ENCODE results near the gene TFEB. TPM values are rescaled to one million over a fixed set of nuclear protein-coding genes. Genes with fewer than 3 reads are reported as not detected.

Gene TFEB
- total RNA-seq, 2 donors from 2014 or later: 16.9 to 21.7 TPM

DNA sequence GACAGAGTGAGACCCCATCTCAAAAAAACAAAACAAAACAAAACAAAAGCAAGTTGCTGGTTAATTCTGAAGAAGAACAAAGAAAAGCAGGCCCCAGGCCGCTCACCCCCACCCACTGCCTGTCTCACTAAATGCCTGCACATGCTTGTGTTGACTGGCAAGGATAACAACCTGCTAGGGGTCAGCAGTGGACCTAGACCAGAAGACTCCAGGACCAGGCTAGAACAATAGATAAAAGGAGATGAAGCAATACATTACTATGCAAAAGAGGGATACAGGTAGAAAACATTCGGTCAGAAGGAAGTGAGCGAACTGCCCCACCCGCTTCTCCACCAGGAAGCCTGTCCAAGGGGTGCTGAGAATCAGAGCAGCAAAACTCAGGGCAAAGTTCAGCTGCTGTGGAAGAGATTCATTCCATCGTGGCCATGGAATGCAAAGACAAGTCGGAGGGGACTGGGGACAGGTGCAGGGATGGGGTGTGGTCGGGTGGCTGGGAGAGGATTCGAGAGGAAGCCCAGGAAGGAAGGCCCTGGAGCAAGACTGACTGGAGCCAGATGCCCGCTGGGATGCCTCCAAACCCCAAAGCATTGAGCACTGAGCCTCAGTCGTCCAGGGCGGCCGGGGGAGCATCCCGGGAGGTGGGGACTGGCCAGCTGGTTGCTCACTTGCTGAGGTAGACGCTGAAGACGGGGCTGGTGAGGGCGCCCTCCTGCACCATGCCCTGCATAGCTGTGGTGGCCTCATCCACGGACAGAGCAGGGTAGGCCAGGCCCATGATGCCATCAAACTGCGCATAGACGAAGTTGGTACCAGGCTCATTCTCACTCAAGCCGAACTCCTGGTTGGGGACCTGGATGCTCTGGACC lies 6.5 kb upstream of the TFEB start:
- Histone ChIP-seq H3K27ac (peak overlapping the region; percentile 86), H3K9ac (ENCODE audit: low read depth in 2 of 2, low read length in 2 of 2) (peak overlapping the region in 1 of 2 donors; percentile 68), H3K36me3 (no peaks in the 10 kb centered on the region), H3K4me1 (no peaks in the 10 kb centered on the region), H3K4me3 (no peak overlapping the region), H3K27me3 (no peaks in the 10 kb centered on the region), H3K9me3 (no peaks in the 10 kb centered on the region)
- DNase-seq: peak; percentile 84
- TF ChIP-seq, protein P1, sequence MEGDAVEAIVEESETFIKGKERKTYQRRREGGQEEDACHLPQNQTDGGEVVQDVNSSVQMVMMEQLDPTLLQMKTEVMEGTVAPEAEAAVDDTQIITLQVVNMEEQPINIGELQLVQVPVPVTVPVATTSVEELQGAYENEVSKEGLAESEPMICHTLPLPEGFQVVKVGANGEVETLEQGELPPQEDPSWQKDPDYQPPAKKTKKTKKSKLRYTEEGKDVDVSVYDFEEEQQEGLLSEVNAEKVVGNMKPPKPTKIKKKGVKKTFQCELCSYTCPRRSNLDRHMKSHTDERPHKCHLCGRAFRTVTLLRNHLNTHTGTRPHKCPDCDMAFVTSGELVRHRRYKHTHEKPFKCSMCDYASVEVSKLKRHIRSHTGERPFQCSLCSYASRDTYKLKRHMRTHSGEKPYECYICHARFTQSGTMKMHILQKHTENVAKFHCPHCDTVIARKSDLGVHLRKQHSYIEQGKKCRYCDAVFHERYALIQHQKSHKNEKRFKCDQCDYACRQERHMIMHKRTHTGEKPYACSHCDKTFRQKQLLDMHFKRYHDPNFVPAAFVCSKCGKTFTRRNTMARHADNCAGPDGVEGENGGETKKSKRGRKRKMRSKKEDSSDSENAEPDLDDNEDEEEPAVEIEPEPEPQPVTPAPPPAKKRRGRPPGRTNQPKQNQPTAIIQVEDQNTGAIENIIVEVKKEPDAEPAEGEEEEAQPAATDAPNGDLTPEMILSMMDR (IDR thresholded peaks at IDR 0.05): no peak
- intact Hi-C loops (cut with DNase I): no loop called here

DNA sequence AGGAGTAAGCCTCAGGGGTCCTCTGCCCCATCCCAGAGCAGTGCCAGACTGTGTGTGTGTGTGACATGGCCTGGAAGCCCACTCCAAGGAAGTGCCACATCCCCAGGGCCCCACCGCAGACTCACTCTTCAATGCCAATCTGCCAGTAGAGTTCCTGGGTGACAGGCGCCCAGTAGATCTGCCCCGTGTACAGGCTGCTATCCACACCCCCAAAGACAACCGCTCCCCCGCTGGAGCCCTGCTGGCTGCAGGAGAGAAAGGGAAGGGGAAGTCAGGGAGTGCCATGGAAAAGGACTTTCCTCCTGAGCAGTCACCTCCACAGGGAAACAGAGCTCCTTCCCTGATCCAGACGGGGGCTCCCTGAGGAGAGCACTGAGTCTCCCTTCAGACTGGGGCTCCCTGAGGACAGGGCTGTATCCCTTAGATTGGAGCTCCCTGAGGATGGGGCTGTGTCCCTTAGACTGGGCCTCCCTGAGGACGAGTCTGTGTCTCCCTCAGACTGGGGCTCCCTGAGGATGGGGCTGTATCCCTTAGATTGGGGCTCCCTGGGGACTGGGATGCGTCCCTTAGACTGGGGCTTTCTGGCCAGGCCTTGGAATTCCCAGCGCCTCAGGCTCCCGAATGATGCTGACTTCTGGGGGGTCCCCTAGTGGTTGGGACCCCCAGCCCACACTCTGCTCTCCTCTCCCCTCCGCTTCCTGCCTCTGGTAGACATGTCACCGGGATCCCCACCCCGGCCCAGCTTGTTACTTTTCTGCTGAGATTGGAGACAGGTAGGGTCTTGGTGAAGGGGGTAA lies 5.2 kb upstream of the TFEB start:
- peaks cover 4% of the 10 kb centered on the region for H3K4me1 ChIP-seq
- no peak overlapping the region for H3K4me3 ChIP-seq
- H3K9ac ChIP-seq (ENCODE audit: low read depth in 2 of 2, low read length in 2 of 2): peak overlapping the region; percentile 3 to 68
- TF ChIP-seq, protein P1 (IDR thresholded peaks at IDR 0.05): no peak
- DNase-seq: no peak
- peak overlapping the region; percentile 86 for H3K27ac ChIP-seq
- no peaks in the 10 kb centered on the region for H3K27me3 ChIP-seq
- H3K36me3 ChIP-seq: no peaks in the 10 kb centered on the region
- intact Hi-C loops (cut with DNase I): no loop called here
- H3K9me3 ChIP-seq: no peaks in the 10 kb centered on the region

DNA sequence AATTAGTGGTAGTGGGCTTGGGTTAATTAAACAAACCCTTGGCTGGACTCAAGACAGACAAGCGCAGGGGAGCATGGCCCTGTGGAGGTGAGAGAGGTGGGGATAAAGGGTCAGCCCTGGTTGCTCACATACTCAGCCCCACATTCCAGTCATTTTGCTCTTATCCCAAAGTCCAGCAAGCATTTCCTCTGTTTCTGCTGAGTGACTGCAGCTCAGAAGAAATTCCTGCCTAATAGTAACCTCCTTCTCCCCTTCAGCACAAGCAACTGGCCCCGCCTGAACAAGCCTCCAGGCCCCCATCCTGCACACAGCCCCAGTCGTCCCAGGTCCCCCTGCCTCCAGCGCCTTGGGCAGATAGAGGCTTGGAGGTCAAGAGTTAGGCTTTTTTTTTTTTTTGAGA lies 3.6 kb upstream of the TFEB start:
- intact Hi-C loops (cut with DNase I): loop anchor here (5.0 kb wide), 1 partner anchor 38 kb away; the partner anchor contains the start of gene FRS3
- DNase-seq: no peak
- no peak overlapping the region for H3K4me3 ChIP-seq
- no peaks in the 10 kb centered on the region for H3K9me3 ChIP-seq
- peaks cover 4% of the 10 kb centered on the region for H3K4me1 ChIP-seq
- TF ChIP-seq, protein P1 (IDR thresholded peaks at IDR 0.05): no peak
- H3K27me3 ChIP-seq: no peaks in the 10 kb centered on the region
- H3K9ac ChIP-seq (ENCODE audit: low read depth in 2 of 2, low read length in 2 of 2): no peak overlapping the region
- H3K27ac ChIP-seq: no peak overlapping the region
- H3K36me3 ChIP-seq: no peaks in the 10 kb centered on the region

DNA sequence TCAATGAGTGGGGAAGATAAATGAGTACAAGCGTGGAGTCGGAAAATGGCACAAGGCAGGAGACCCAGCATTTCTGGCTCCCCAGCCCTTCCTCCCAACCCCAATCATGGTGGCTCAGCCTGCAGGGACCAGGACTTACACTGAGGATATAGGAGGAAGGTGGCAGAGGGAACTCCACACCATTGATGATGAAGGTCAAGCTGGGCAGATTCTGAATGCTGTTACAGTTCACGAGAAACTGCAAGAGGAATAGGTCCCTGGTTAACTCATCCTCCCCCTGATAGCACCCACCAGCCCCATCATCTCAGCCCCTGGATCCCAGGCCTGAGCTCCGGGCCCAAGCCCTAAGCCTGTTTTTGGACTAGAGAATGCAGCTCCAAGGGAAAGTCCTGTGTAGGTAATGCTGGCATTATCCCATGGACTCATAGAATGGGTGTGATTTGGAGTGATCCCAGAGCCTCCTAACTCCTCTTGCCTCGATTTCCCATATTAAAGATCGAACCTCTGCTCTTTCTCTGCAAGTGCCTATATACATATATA lies 2.3 kb upstream of the TFEB start:
- no peak for DNase-seq
- no peak overlapping the region for H3K9ac ChIP-seq (ENCODE audit: low read depth in 2 of 2, low read length in 2 of 2)
- intact Hi-C loops (cut with DNase I): loop anchor here (5.0 kb wide), 1 partner anchor 40 kb away; the partner anchor contains the start of gene FRS3
- H3K36me3 ChIP-seq: no peaks in the 10 kb centered on the region
- H3K27me3 ChIP-seq: no peaks in the 10 kb centered on the region
- H3K4me3 ChIP-seq: no peak overlapping the region
- TF ChIP-seq, protein P1 (IDR thresholded peaks at IDR 0.05): no peak
- no peak overlapping the region for H3K27ac ChIP-seq
- H3K4me1 ChIP-seq: peaks cover 7% of the 10 kb centered on the region
- no peaks in the 10 kb centered on the region for H3K9me3 ChIP-seq

DNA sequence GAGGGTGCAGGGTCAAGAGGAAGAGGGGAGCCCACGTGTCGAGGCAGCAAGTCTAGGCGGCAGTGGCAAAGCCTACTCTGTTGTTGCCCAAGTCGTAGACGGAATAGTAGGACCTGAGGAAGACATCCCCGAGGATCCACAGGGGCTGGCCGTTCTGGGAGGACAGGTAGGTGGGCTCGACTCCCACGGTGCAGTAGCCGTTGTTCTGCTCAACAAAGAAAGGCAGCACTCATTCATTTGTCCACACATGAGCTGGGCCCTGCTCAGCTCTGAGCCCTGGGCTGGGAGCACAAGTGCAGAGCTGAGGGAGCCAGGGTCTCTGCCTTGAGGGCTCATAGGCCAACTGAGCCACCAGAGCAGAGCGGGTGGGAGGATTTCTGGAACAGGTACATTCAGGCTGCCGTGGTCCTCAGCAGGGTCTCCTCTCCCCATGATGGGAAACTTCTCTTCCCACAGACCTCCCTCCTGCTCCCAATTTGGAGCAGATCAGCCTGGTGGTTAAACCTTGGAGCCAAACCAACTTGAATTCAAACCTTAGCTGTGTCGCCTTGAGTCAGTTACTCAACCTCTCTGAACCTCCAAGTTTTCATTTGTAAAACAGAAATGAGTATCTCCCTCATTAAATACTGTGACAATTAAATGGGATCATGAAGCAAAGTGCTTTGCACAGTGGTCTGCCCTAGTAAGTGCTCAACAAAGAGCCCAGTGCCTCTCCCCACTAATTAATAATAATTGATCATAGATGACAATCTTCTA lies 1.6 kb upstream of the TFEB start:
- intact Hi-C loops (cut with DNase I): loop anchor here (5.0 kb wide), 1 partner anchor 40 kb away; the partner anchor contains the start of gene FRS3
- TF ChIP-seq, protein P1 (IDR thresholded peaks at IDR 0.05): no peak
- H3K4me3 ChIP-seq: no peak overlapping the region
- DNase-seq: no peak
- no peak overlapping the region for H3K9ac ChIP-seq (ENCODE audit: low read depth in 2 of 2, low read length in 2 of 2)
- H3K27ac ChIP-seq: no peak overlapping the region
- H3K9me3 ChIP-seq: no peaks in the 10 kb centered on the region
- H3K27me3 ChIP-seq: no peaks in the 10 kb centered on the region
- no peaks in the 10 kb centered on the region for H3K36me3 ChIP-seq
- peaks cover 7% of the 10 kb centered on the region for H3K4me1 ChIP-seq
